ENCODE data around the gene HOXD8. TPM values are rescaled to one million over a fixed set of nuclear protein-coding genes. Genes with fewer than 3 reads are reported as not detected.

The HOXD8 gene
- total and polyA plus RNA-seq, 3 donors from 2014 or later, result 36.6 to 41.2 (median 39.8) TPM

DNA sequence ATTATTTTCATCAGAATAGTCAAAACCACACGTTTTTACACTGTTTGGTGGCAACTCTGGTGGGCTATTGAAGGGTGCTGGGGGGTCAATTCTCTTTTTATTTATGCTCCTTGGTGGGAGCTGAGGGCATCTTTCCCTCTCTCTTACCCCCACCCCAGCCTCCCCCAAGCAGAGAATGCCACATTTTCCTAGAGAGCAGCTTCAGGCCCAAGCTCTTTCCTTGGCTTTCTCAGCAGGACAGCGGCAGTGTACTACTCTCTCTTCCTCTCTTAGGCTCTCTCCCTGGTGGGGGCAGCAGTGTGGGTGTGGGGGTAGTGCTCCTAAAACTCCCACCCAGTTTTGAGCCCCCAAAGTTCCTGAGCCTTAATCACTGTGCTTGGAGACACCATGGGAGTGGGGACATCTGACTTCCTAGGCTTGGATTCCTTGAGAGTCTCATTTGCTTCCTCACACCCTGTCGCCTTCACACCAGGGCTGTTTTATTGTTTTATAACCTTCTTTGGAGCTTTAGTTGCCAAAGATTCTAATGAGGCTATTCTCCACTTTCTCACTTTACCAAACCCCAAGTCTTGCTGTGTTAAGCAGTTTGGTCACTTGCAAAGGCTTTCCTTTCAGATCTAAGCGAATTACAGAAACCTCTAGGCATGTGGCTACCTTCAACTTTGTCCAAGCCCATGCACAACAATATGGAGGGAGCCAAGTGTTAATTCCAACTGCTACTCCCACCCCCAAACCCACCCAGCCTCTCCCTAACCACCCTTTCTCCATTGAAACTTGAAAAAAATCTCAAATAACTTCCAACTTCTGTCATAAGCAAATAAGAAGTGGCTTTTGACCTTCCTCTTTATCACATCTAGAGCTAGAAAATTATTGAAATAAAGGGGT lies 15.8 kb downstream of the HOXD8 start:
- H3K36me3 ChIP-seq (ENCODE audit: low read depth, missing control alignments), result no peaks in the 10 kb centered on the region
- no peak overlapping the region for H3K4me3 ChIP-seq
- H3K9me3 ChIP-seq, result no peaks in the 10 kb centered on the region
- H3K4me1 ChIP-seq, result peaks cover 20% of the 10 kb centered on the region
- no peaks in the 10 kb centered on the region for H3K27me3 ChIP-seq
- TF ChIP-seq POLR2A (IDR thresholded peaks at IDR 0.05), result no peak
- TF ChIP-seq CTCF (IDR thresholded peaks at IDR 0.05), result no peak
- intact Hi-C loops (cut with DNase I; ENCODE audit: low total_unique reads), result loop anchor here (10.0 kb wide), 1 partner anchor 309 kb away; no protein-coding TSS in a partner anchor
- DNase-seq, result no peak
- no peak overlapping the region for H3K27ac ChIP-seq
- WGBS, 2 donors, result 76 to 84% methylated on average over 4 of the region's 4 CpGs

GRCh38 chr2:176146101-176146500 lies 16.6 kb downstream of the HOXD8 start:
- H3K36me3 ChIP-seq (ENCODE audit: low read depth, missing control alignments), result no peaks in the 10 kb centered on the region
- 62 to 63% methylated on average over 6 of the region's 6 CpGs for WGBS, 2 donors
- no peak for DNase-seq
- no peak overlapping the region for H3K27ac ChIP-seq
- H3K27me3 ChIP-seq, result no peaks in the 10 kb centered on the region
- TF ChIP-seq CTCF (IDR thresholded peaks at IDR 0.05) (no peak), POLR2A (IDR thresholded peaks at IDR 0.05) (no peak)
- no peaks in the 10 kb centered on the region for H3K9me3 ChIP-seq
- H3K4me3 ChIP-seq, result no peak overlapping the region
- H3K4me1 ChIP-seq, result peaks cover 21% of the 10 kb centered on the region
- intact Hi-C loops (cut with DNase I; ENCODE audit: low total_unique reads), result loop anchor here (10.0 kb wide), 1 partner anchor 309 kb away; no protein-coding TSS in a partner anchor

DNA sequence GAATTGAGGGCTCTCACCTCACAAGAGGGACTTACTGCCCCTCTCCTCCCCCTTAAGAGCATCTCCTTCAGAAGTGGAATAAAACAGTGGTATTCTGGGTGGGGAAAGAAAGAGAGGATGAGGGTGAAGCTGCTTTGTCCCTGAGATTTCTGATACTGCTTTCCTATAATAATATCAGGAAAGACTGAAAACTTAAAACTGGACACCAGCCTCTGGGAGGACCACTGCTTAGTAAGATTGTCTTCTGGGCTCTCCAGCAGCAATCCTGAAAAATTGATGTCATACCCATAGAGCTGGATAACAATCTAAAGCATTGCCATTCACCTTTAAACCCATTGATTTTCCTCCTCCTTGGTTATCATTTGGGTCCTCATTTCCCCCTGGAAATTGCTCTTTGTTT lies 17.1 kb downstream of the HOXD8 start:
- no peaks in the 10 kb centered on the region for H3K36me3 ChIP-seq (ENCODE audit: low read depth, missing control alignments)
- H3K9me3 ChIP-seq, result no peaks in the 10 kb centered on the region
- no peaks in the 10 kb centered on the region for H3K27me3 ChIP-seq
- H3K27ac ChIP-seq, result no peak overlapping the region
- no peak overlapping the region for H3K4me3 ChIP-seq
- intact Hi-C loops (cut with DNase I; ENCODE audit: low total_unique reads), result loop anchor here (10.0 kb wide), 1 partner anchor 308 kb away; no protein-coding TSS in a partner anchor
- peaks cover 21% of the 10 kb centered on the region for H3K4me1 ChIP-seq
- DNase-seq, result no peak
- no peak for TF ChIP-seq POLR2A (IDR thresholded peaks at IDR 0.05)
- no peak for TF ChIP-seq CTCF (IDR thresholded peaks at IDR 0.05)

- H3K4me3 ChIP-seq, result peak overlapping the region in 1 of 2 donors; percentile 13
- no peaks in the 10 kb centered on the region for H3K27me3 ChIP-seq
- 61 to 62% methylated on average over 30 to 32 of the region's 32 CpGs for WGBS, 2 donors
- no peak for DNase-seq
- no peak overlapping the region for H3K27ac ChIP-seq
- no peaks in the 10 kb centered on the region for H3K9me3 ChIP-seq
- no peaks in the 10 kb centered on the region for H3K36me3 ChIP-seq (ENCODE audit: low read depth, missing control alignments)
- intact Hi-C loops (cut with DNase I; ENCODE audit: low total_unique reads), result loop anchor here (10.0 kb wide), 1 partner anchor 307 kb away; no protein-coding TSS in a partner anchor
- TF ChIP-seq POLR2A (IDR thresholded peaks at IDR 0.05) (no peak), CTCF (IDR thresholded peaks at IDR 0.05) (no peak)
- H3K4me1 ChIP-seq, result peaks cover 21% of the 10 kb centered on the region
These were observed 17.8 kb downstream of the HOXD8 start for GRCh38 chr2:176147210-176147799.

All from testis (tissue), 3 donors.